DND-41 (cell line): ENCODE measurements around the gene MAST4.

Experiments
- ATAC-seq: fragments of 200-7000 bp; cut with Tn5 transposase; 3 replicates; pipeline ENCODE4 v1.9.1; 2021; ENCODE audit warnings: low read depth; ENCODE audit not compliant: insufficient read depth
- DNase-seq: peaks from one replicate; pipeline ENCODE4 v3.0.0-alpha.2; 2020
- H2AFZ ChIP-seq: 2 replicates; pipeline ENCODE4 v1.6.0; 2012; ENCODE audit warnings: low read depth, low read length
- H3K27ac ChIP-seq: 2 replicates; pipeline ENCODE4 v1.5.1; 2012; ENCODE audit warnings: low read length, inconsistent platforms
- H3K27me3 ChIP-seq: fragments of 200-600 bp; sonication (generic); 2 replicates; pipeline ENCODE4 v1.6.0; 2012; ENCODE audit warnings: low read length, mild to moderate bottlenecking, inconsistent platforms; ENCODE audit not compliant: insufficient read depth, poor library complexity
- H3K36me3 ChIP-seq: 2 replicates; pipeline ENCODE4 v1.5.1; 2012; ENCODE audit warnings: low read length, inconsistent platforms; ENCODE audit not compliant: insufficient read depth
- H3K4me1 ChIP-seq: 2 replicates; pipeline ENCODE4 v1.5.1; 2012; ENCODE audit warnings: mild to moderate bottlenecking, low read length; ENCODE audit not compliant: insufficient read depth
- H3K4me2 ChIP-seq: 2 replicates; pipeline ENCODE4 v1.6.0; 2012; ENCODE audit warnings: mild to moderate bottlenecking, moderate library complexity, low read length, inconsistent platforms; ENCODE audit not compliant: insufficient read depth
- H3K4me3 ChIP-seq, 2 experiments: fragments of 200-600 bp in 1 of 2; shearing (Covaris generic) in 1 of 2; 2 replicates each; pipeline ENCODE4 v1.5.1; 2012 to 2016; ENCODE audit warnings: inconsistent platforms in 2 of 2, low read length in 2 of 2, mild to moderate bottlenecking in 2 of 2, low read depth in 1 of 2, moderate library complexity in 1 of 2
- H3K79me2 ChIP-seq: 2 replicates; pipeline ENCODE4 v1.6.0; 2012; ENCODE audit warnings: low read length, inconsistent platforms; ENCODE audit not compliant: insufficient read depth
- H3K9ac ChIP-seq: 2 replicates; pipeline ENCODE4 v1.6.0; 2012; ENCODE audit warnings: low read depth, mild to moderate bottlenecking, inconsistent platforms, low read length, moderate library complexity
- H3K9me3 ChIP-seq: 2 replicates; pipeline ENCODE4 v1.5.1; 2012; ENCODE audit warnings: low read length, moderate library complexity, mild to moderate bottlenecking, inconsistent platforms; ENCODE audit not compliant: insufficient read depth, severe bottlenecking
- H4K20me1 ChIP-seq: 2 replicates; pipeline ENCODE4 v1.6.0; 2012; ENCODE audit warnings: low read length; ENCODE audit not compliant: insufficient read depth
- CTCF ChIP-seq: IDR thresholded peaks from 2 replicates; pipeline ENCODE4 v1.5.1; 2012; ENCODE audit warnings: borderline replicate concordance, low read length, moderate library complexity, mild to moderate bottlenecking; ENCODE audit not compliant: poor library complexity, severe bottlenecking; ENCODE audit errors: extremely low read depth
- EZH2 ChIP-seq: IDR thresholded peaks from 3 replicates; pipeline ENCODE4 v1.6.1; 2012; ENCODE audit warnings: borderline replicate concordance, low read depth, mild to moderate bottlenecking, moderate library complexity, low read length, inconsistent platforms; ENCODE audit not compliant: severe bottlenecking

The MAST4 gene

GRCh38 chr5:67197536-67197935, 601.3 kb downstream of the MAST4 start:
- Histone ChIP-seq H4K20me1 (no peaks in the 10 kb centered on the region), H2AFZ (no peak overlapping the region), H3K36me3 (no peaks in the 10 kb centered on the region), H3K9ac (no peak overlapping the region), H3K4me1 (peaks cover 7% of the 10 kb centered on the region; the same call in 1 of the 2 replicates), H3K79me2 (no peaks in the 10 kb centered on the region), H3K4me3 (no peak overlapping the region), H3K27ac (no peak overlapping the region), H3K4me2 (no peak overlapping the region), H3K27me3 (no peaks in the 10 kb centered on the region), H3K9me3 (peaks cover 8% of the 10 kb centered on the region)
- ATAC-seq (no peak), DNase-seq (no peak)
- TF ChIP-seq EZH2 (no peak), CTCF (no peak)

GRCh38 chr5:67198917-67199316, 602.7 kb downstream of the MAST4 start:
- Histone ChIP-seq H3K27me3 (no peaks in the 10 kb centered on the region), H3K4me2 (no peak overlapping the region), H3K79me2 (no peaks in the 10 kb centered on the region), H2AFZ (no peak overlapping the region), H3K27ac (no peak overlapping the region), H4K20me1 (no peaks in the 10 kb centered on the region), H3K4me1 (peaks cover 18% of the 10 kb centered on the region), H3K4me3 (no peak overlapping the region), H3K36me3 (no peaks in the 10 kb centered on the region), H3K9me3 (peaks cover 8% of the 10 kb centered on the region), H3K9ac (no peak overlapping the region)
- ATAC-seq (no peak), DNase-seq (no peak)
- TF ChIP-seq CTCF (no peak), EZH2 (no peak)

- peaks cover 28% of the 10 kb centered on the region for H3K4me1 ChIP-seq
- no peak overlapping the region for H3K9ac ChIP-seq
- TF ChIP-seq CTCF, result no peak
- TF ChIP-seq EZH2, result no peak
- no peak overlapping the region for H2AFZ ChIP-seq
- no peak overlapping the region for H3K4me2 ChIP-seq
- no peak for ATAC-seq
- H3K79me2 ChIP-seq, result no peaks in the 10 kb centered on the region
- no peaks in the 10 kb centered on the region for H3K27me3 ChIP-seq
- no peak overlapping the region for H3K4me3 ChIP-seq
- H3K27ac ChIP-seq, result no peak overlapping the region
- no peak for DNase-seq
- peaks cover 8% of the 10 kb centered on the region for H3K9me3 ChIP-seq
- no peaks in the 10 kb centered on the region for H4K20me1 ChIP-seq
- no peaks in the 10 kb centered on the region for H3K36me3 ChIP-seq
These were observed 603.7 kb downstream of the MAST4 start for GRCh38 chr5:67199859-67200258.
